Gastroesophageal sphincter (tissue), 3 donors: ENCODE measurements around the gene KATNAL1.

ENCODE experiments used
- EP300 ChIP-seq: sonication (generic); formaldehyde crosslinking; IDR thresholded peaks from one replicate; pipeline ENCODE4 v1.6.1; 2017; ENCODE audit warnings: antibody characterized with exemption, mild to moderate bottlenecking
- TF ChIP-seq, protein P1 (sequence below), 4 experiments: fragments of 200-600 bp in 2 of 4; fragments of 450-650 bp in 2 of 4; sonication (generic) in 1 of 4; IDR thresholded peaks; one replicate each; pipeline ENCODE4 v1.5.1; 2017 to 2019; ENCODE audit warnings: antibody characterized with exemption in 4 of 4, mild to moderate bottlenecking in 2 of 4, moderate library complexity in 2 of 4

DNA sequence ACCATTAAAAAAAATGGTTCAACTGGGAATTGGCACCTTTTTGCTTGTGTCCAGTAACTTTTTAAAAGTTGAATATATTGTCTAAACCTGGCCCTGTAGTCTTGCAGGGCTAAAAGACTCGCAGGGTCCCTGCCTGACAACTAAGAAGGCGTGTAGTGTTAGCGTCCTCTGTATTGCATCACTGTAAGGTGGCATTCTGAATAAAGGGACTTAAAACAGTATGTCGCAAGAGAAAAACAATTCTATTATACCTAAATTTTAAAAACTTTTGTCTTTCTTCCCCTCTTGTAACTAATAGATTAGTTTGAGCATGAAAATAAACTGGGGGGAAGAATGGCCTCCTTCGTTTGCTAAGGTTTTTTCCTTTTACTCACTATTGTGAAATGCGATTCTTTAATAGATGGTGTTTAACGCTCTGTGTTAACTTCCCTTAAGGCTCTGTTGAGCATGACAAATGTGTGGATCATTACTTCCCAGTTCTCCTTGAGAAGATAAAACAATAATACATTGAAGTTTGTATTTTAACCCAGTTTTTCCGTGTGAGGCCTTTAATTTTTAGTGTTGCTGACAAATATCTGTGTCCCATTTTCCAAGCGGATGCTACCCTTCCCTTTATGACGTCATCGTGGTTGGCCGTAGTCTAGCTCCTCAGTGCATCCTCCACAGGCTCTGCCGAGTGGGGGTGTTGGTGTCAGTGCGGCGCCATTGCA is 134.6 kb downstream of the KATNAL1 start:
- TF ChIP-seq, protein P1, sequence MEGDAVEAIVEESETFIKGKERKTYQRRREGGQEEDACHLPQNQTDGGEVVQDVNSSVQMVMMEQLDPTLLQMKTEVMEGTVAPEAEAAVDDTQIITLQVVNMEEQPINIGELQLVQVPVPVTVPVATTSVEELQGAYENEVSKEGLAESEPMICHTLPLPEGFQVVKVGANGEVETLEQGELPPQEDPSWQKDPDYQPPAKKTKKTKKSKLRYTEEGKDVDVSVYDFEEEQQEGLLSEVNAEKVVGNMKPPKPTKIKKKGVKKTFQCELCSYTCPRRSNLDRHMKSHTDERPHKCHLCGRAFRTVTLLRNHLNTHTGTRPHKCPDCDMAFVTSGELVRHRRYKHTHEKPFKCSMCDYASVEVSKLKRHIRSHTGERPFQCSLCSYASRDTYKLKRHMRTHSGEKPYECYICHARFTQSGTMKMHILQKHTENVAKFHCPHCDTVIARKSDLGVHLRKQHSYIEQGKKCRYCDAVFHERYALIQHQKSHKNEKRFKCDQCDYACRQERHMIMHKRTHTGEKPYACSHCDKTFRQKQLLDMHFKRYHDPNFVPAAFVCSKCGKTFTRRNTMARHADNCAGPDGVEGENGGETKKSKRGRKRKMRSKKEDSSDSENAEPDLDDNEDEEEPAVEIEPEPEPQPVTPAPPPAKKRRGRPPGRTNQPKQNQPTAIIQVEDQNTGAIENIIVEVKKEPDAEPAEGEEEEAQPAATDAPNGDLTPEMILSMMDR (IDR thresholded peaks at IDR 0.05) = no peak
- TF ChIP-seq EP300 = no peak
